IMR-90 (cell line): ENCODE results near the gene ZGRF1. TPM values are rescaled to one million over a fixed set of nuclear protein-coding genes. Genes with fewer than 3 reads are reported as not detected.

Experiments used
- ATAC-seq: fragments of 200-7000 bp; cut with Tn5 transposase; 2 replicates; pipeline ENCODE4 v1.9.1; 2020; ENCODE audit warnings: low read depth, mild to moderate bottlenecking, moderate library complexity
- BruUV-seq: library from RNA; stranded (reverse); fragments of 400-500 nt; replicated peaks from 2 replicates; lab custom pipeline; 2021; lab: Mats Ljungman, UMichigan
- CTCF ChIA-PET: fragments of 300-600 bp; formaldehyde crosslinking; extraction: SDS; loops from one replicate; lab custom pipeline; 2021; ENCODE audit warnings: antibody characterized with exemption; lab: Yijun Ruan, JAX
- POLR2A ChIA-PET: fragments of 300-600 bp; sonication (Branson Sonifier 250); formaldehyde crosslinking; loops from one replicate; lab custom pipeline; 2022; ENCODE audit warnings: antibody characterized with exemption; ENCODE audit not compliant: unreplicated experiment; lab: Charles Lee
- DNase-seq: peaks from one replicate; pipeline ENCODE4 v3.0.0; 2013
- H2AFZ ChIP-seq: replicated peaks from 2 replicates; pipeline ENCODE3; 2013; ENCODE audit warnings: low read length, mild to moderate bottlenecking; ENCODE audit not compliant: poor library complexity
- H2AK5ac ChIP-seq: 2 replicates; pipeline ENCODE4 v1.6.1; 2013; ENCODE audit warnings: low read depth, low read length, inconsistent platforms
- H2AK9ac ChIP-seq: replicated peaks from 2 replicates; pipeline ENCODE3; 2013; ENCODE audit warnings: mild to moderate bottlenecking, low read depth, low read length, moderate library complexity; ENCODE audit not compliant: poor library complexity
- H2BK120ac ChIP-seq: 2 replicates; pipeline ENCODE4 v1.6.1; 2013; ENCODE audit warnings: low read depth, low read length, inconsistent platforms
- H2BK15ac ChIP-seq: 3 replicates; pipeline ENCODE4 v1.6.1; 2013; ENCODE audit warnings: low read depth, low read length, inconsistent platforms
- H2BK20ac ChIP-seq: 2 replicates; pipeline ENCODE4 v1.6.1; 2013; ENCODE audit warnings: low read depth, mild to moderate bottlenecking, inconsistent platforms, low read length, moderate library complexity
- H2BK5ac ChIP-seq: 2 replicates; pipeline ENCODE4 v1.6.1; 2013; ENCODE audit warnings: mild to moderate bottlenecking, low read depth, low read length, inconsistent platforms; ENCODE audit not compliant: poor library complexity, severe bottlenecking
- H3K14ac ChIP-seq: replicated peaks from 2 replicates; pipeline ENCODE4 v1.6.1; 2013; ENCODE audit warnings: low read depth, low read length, inconsistent platforms
- H3K18ac ChIP-seq: 2 replicates; pipeline ENCODE4 v1.6.1; 2013; ENCODE audit warnings: low read depth, low read length, control low read depth
- H3K23ac ChIP-seq: 2 replicates; pipeline ENCODE4 v1.6.1; 2013; ENCODE audit warnings: low read depth, low read length, inconsistent platforms
- H3K27ac ChIP-seq: 2 replicates; pipeline ENCODE4 v1.5.1; 2013; ENCODE audit warnings: mild to moderate bottlenecking, control low read depth, low read length; ENCODE audit not compliant: insufficient read depth
- H3K27me3 ChIP-seq: 2 replicates; pipeline ENCODE4 v1.6.1; 2013; ENCODE audit warnings: low read length; ENCODE audit not compliant: control insufficient read depth, insufficient read depth
- H3K36me3 ChIP-seq: 2 replicates; pipeline ENCODE4 v1.6.1; 2013; ENCODE audit warnings: low read length, mixed read lengths; ENCODE audit not compliant: control insufficient read depth, insufficient read depth
- H3K4ac ChIP-seq: 2 replicates; pipeline ENCODE4 v1.6.1; 2013; ENCODE audit warnings: low read depth, low read length, inconsistent platforms
- H3K4me1 ChIP-seq: 2 replicates; pipeline ENCODE4 v1.6.1; 2013; ENCODE audit warnings: low read length, mixed read lengths; ENCODE audit not compliant: control insufficient read depth, insufficient read depth
- H3K4me2 ChIP-seq: 2 replicates; pipeline ENCODE4 v1.6.1; 2013; ENCODE audit warnings: low read depth, mild to moderate bottlenecking, control low read depth, low read length, moderate library complexity
- H3K4me3 ChIP-seq: 2 replicates; pipeline ENCODE4 v1.5.1; 2013; ENCODE audit warnings: low read depth, mild to moderate bottlenecking, control low read depth, low read length, moderate library complexity; ENCODE audit not compliant: insufficient read depth
- H3K56ac ChIP-seq: 2 replicates; pipeline ENCODE4 v1.6.1; 2013; ENCODE audit warnings: low read length, inconsistent platforms; ENCODE audit not compliant: insufficient read depth; ENCODE audit errors: extremely low read depth
- H3K79me1 ChIP-seq, 2 experiments: 2 replicates each; pipeline ENCODE4 v1.6.1; 2013; ENCODE audit warnings: low read length in 2 of 2, inconsistent platforms in 1 of 2, low read depth in 1 of 2
- H3K9ac ChIP-seq: 2 replicates; pipeline ENCODE4 v1.6.1; 2013; ENCODE audit warnings: low read depth, low read length, control low read depth
- H3K9me1 ChIP-seq: 2 replicates; pipeline ENCODE4 v1.6.1; 2013; ENCODE audit warnings: low read length, inconsistent platforms; ENCODE audit not compliant: insufficient read depth
- H3K9me3 ChIP-seq: 2 replicates; pipeline ENCODE4 v1.6.1; 2013; ENCODE audit warnings: low read length; ENCODE audit not compliant: control insufficient read depth, insufficient read depth
- H4K20me1 ChIP-seq: 2 replicates; pipeline ENCODE4 v1.6.1; 2013; ENCODE audit warnings: low read length, inconsistent platforms; ENCODE audit not compliant: insufficient read depth
- H4K5ac ChIP-seq: 2 replicates; pipeline ENCODE4 v1.6.1; 2013; ENCODE audit warnings: mild to moderate bottlenecking, low read depth, low read length, control low read depth
- H4K8ac ChIP-seq, 2 experiments: 2 replicates each; pipeline ENCODE4 v1.6.1; 2013; ENCODE audit warnings: low read depth in 2 of 2, low read length in 2 of 2, control low read depth in 1 of 2, inconsistent platforms in 1 of 2
- H4K91ac ChIP-seq: 2 replicates; pipeline ENCODE4 v1.6.1; 2013; ENCODE audit warnings: low read depth, low read length, inconsistent platforms; ENCODE audit not compliant: insufficient read depth
- CTCF ChIP-seq: conservative IDR thresholded peaks from 2 replicates; pipeline ENCODE4 v1.5.1; 2012; ENCODE audit warnings: mild to moderate bottlenecking, low read depth, low read length, improper control_type of control experiment
- FOS ChIP-seq: fragments of 150-350 bp; IDR thresholded peaks from 2 replicates; pipeline ENCODE4 v1.6.1; 2016; ENCODE audit warnings: low read depth, low read length
- WGBS, 2 experiments: methylation state at CpG; one replicate each; pipeline versions ENCODE4 v1.1.5 to v1.1.7; 2013; ENCODE audit warnings: missing lambda C conversion rate in 2 of 2; ENCODE audit not compliant: insufficient read length in 1 of 2; ENCODE audit errors: extremely low coverage in 2 of 2; 5-methylcytosine and 5-hydroxymethylcytosine counted together
- dilution Hi-C: fragments of 300-500 bp; cut with HindIII; formaldehyde crosslinking; loops from one replicate; pipeline ENCODE4 v1.14.3; 2018; ENCODE audit warnings: low sequenced_read_pairs; ENCODE audit not compliant: unreplicated experiment
- in situ Hi-C: fragments of 300-500 bp; cut with MboI; formaldehyde crosslinking; loops from 3 replicates; pipeline ENCODE4 v1.14.3; 2019; ENCODE audit warnings: low sequenced_read_pairs, inconsistent platforms, mixed read lengths
- intact Hi-C: fragments of 100-400 bp; cut with micrococcal nuclease; formaldehyde crosslinking; loops from 2 replicates; pipeline ENCODE4 v1.10.0; 2022
- polyA plus RNA-seq, 3 experiments: library from polyadenylated mRNA; depleted of rRNA; stranded (reverse); fragments of >200 nt; gene quantifications; 2 replicates each; pipeline ENCODE4 v1.2.3, GENCODE V29; 2012; ENCODE audit warnings: low replicate concordance in 1 of 3
- total RNA-seq: library from RNA; depleted of rRNA; stranded (reverse); fragments of >200 nt; gene quantifications from 2 replicates; pipeline ENCODE4 v1.2.3, GENCODE V29; 2012

ZGRF1 gene
- total and polyA plus RNA-seq, 2 of the 4 experiments (the other 2 are of a cell fraction): 2.8 to 5.6 TPM

DNA sequence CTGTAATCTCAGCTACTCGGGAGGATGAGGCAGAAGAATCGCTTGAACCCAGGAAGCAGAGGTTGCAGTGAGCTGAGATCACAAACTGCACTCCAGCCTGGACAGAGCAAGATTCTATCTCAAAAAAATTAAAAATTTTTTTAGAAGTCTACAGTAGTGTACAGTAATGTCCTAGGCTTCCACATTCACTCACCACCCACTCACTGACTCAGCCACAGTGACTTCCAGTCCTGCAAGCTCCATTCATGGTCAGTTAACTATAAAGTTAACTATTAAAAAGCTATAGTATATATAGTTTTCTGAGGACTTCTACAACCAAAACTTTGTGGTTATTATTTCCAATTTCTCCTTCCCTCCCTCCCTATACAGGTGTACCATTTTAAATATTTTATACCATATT is 86.0 kb downstream of the ZGRF1 start:
- Histone ChIP-seq H2BK5ac (no peak overlapping the region), H2BK15ac (no peak overlapping the region), H3K36me3 (no peaks in the 10 kb centered on the region), H3K79me1 (no peaks in the 10 kb centered on the region), H4K8ac (no peak overlapping the region), H3K4me2 (no peak overlapping the region), H3K4me1 (peaks cover 5% of the 10 kb centered on the region; the same call in 1 of the 2 replicates), H3K56ac (no peak overlapping the region), H3K9me3 (no peaks in the 10 kb centered on the region), H4K91ac (no peak overlapping the region), H4K20me1 (no peaks in the 10 kb centered on the region), H3K9ac (no peak overlapping the region), H3K27ac (no peak overlapping the region; the same call in 1 of the 2 replicates), H2AK9ac (no peak overlapping the region), H3K9me1 (peaks cover 7% of the 10 kb centered on the region; the same call in 1 of the 2 replicates), H3K4me3 (no peak overlapping the region), H3K14ac (no peak overlapping the region), H2AK5ac (no peak overlapping the region; the same call in 1 of the 2 replicates), H3K4ac (no peak overlapping the region), H2AFZ (no peak overlapping the region), H3K18ac (no peak overlapping the region), H2BK120ac (no peak overlapping the region), H3K23ac (no peak overlapping the region), H3K27me3 (no peaks in the 10 kb centered on the region), H4K5ac (no peak overlapping the region), H2BK20ac (no peak overlapping the region)
- ChIA-PET CTCF (no interaction called here), POLR2A (no interaction called here)
- peak; percentile 87 for ATAC-seq
- dilution Hi-C loops (no loop called here), intact Hi-C loops (no loop called here), in situ Hi-C loops (no loop called here)
- peak; percentile 86 for DNase-seq
- no CpG with 5 or more reads among the region's 2 CpGs for WGBS, 2 experiments
- BruUV-seq: no TSS peak
- TF ChIP-seq FOS (peak; percentile 45), CTCF (no peak)
